Measurements from ENCODE around the gene PAQR4.

The PAQR4 gene

GRCh38 chr16:3022684-3023414 is 53.7 kb downstream of the PAQR4 start:
- H3K4me1 ChIP-seq (ENCODE audit: insufficient read depth, poor library complexity, severe bottlenecking), result peaks cover 9% of the 10 kb centered on the region
- peak overlapping the region; percentile 89 for H3K4me3 ChIP-seq (ENCODE audit: severe bottlenecking)
- no peak for TF ChIP-seq CTCF (IDR thresholded peaks at IDR 0.05; ENCODE audit: poor library complexity, severe bottlenecking)
- peak; percentile 0; the same call in 2 of the 3 replicates for ATAC-seq (ENCODE audit: low read depth)
- H3K36me3 ChIP-seq (ENCODE audit: low read depth), result peaks cover 44% of the 10 kb centered on the region
- no peaks in the 10 kb centered on the region for H3K27me3 ChIP-seq (ENCODE audit: insufficient read depth, poor library complexity, severe bottlenecking)
- H3K9me3 ChIP-seq (ENCODE audit: severe bottlenecking), result no peaks in the 10 kb centered on the region
- H3K27ac ChIP-seq (ENCODE audit: poor library complexity, severe bottlenecking), result peak overlapping the region; percentile 100
- no peak for DNase-seq (ENCODE audit: low spot score)
